Measurements from ENCODE around the gene PTPRE. TPM values are rescaled to one million over a fixed set of nuclear protein-coding genes. Genes with fewer than 3 reads are reported as not detected.

PTPRE gene
- total RNA-seq, 4 donors from 2014 or later = 17.4 to 23.0 (median 20.1) TPM

DNA sequence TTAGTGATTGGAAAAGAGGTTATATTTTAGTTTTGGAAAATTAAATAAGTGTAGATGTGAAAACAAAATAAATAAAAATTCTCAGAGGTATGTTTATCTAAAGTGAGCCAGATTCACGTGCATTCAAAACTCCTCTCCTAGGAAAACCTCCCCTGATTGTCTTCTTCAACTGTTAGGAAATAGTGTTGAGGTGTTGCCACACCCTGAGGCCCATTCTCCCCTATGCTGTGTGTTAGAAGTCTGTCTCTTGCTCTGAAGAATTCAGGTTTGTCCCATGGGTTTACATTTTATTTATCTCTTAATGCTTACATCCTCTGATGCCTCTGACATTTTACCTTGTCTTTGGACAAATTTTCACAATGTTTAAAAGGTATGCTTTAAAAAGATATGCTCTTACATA is 40.3 kb downstream of the PTPRE start:
- DNase-seq (ENCODE audit: low spot score in 2 of 2) = peak in 1 of 2 donors; percentile 9
- H3K4me3 ChIP-seq (ENCODE audit: low read depth, poor library complexity, severe bottlenecking) = no peak overlapping the region
- TF ChIP-seq, protein P1, sequence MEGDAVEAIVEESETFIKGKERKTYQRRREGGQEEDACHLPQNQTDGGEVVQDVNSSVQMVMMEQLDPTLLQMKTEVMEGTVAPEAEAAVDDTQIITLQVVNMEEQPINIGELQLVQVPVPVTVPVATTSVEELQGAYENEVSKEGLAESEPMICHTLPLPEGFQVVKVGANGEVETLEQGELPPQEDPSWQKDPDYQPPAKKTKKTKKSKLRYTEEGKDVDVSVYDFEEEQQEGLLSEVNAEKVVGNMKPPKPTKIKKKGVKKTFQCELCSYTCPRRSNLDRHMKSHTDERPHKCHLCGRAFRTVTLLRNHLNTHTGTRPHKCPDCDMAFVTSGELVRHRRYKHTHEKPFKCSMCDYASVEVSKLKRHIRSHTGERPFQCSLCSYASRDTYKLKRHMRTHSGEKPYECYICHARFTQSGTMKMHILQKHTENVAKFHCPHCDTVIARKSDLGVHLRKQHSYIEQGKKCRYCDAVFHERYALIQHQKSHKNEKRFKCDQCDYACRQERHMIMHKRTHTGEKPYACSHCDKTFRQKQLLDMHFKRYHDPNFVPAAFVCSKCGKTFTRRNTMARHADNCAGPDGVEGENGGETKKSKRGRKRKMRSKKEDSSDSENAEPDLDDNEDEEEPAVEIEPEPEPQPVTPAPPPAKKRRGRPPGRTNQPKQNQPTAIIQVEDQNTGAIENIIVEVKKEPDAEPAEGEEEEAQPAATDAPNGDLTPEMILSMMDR (IDR thresholded peaks at IDR 0.05) = no peak
- TF ChIP-seq POLR2A (IDR thresholded peaks at IDR 0.05) = no peak
- 56 to 59% methylated on average over 1 of the region's 1 CpG for WGBS, 2 donors
- intact Hi-C loops (cut with DNase I; ENCODE audit: low total_unique reads) = no loop called here

DNA sequence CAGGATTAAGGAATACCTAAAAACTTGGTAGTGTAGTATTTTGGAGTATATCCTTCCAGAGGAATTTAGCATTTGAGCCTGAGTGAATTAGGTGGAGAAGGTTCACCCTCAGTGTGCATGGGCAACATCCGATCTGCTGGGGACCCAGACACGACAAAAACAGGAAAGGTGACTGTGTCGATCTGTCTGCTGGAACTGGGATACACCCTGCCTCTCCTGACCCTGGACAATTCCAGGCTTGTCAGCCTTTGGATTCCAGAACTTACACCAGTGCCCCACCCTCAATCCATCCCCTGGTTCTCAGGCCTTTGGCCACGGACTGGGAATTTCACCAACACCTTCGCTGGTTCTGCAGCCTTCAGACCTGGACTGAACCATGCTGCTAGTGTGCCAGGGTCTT is 41.9 kb downstream of the PTPRE start:
- TF ChIP-seq, protein P1 (IDR thresholded peaks at IDR 0.05) = no peak
- no peak for TF ChIP-seq POLR2A (IDR thresholded peaks at IDR 0.05)
- WGBS, 2 donors = 38 to 58% methylated on average over 5 of the region's 5 CpGs
- DNase-seq (ENCODE audit: low spot score in 2 of 2) = no peak
- intact Hi-C loops (cut with DNase I; ENCODE audit: low total_unique reads) = no loop called here
- no peak overlapping the region for H3K4me3 ChIP-seq (ENCODE audit: low read depth, poor library complexity, severe bottlenecking)

DNA sequence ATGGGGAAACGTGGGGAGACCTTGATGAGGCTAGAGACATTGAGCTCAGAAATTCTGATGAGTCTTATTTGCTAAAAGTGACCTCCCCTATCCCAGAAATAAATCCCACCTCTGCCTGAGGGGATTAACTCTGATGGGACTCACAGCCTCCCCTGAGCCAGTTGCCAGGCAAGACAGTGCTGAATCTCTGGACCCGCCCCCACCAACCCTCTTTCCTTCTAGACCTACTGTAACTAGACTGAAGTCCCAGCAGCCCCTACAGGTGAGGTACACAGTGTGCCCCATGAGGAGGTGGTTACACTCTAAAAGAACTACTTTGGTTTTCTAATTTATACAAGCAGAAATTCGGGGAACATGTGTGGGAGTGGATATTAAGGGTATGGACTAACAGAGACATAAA is 42.9 kb downstream of the PTPRE start:
- DNase-seq (ENCODE audit: low spot score in 2 of 2) = no peak
- WGBS, 2 donors = 81 to 82% methylated on average over 3 of the region's 3 CpGs

DNA sequence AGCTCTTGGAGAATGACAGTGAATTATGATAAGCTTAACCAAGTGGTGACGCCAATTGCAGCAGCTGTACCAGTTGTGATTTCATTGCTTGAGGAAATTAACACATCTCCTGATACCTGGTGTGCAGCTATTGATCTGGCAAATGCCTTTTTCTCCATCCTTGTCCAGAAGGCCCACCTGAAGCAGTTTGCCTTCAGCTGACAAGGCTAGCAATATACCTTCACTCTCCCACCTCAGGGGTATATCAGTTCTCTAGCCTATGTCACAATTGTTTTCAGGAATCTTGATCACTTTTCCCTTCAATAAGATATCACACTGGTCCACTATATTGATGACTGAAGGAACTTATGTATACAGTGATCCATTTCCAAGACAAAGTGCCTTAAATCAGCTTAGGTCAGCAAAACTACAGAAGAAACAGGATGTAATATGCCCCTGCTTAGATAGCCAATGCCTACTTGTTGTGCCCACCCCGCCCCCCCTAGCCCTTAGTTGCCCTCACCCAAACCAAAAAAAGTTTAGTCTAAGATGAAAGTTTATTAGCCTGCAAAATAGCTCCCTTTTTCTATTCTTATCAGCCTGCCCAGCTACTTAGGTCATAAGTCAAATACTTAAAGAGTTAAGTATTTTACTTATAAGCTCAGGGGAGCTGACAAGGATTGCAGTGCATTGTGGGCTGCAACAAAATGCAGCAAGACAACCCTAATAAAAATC is 45.1 kb downstream of the PTPRE start:
- no peak overlapping the region for H3K4me3 ChIP-seq (ENCODE audit: low read depth, poor library complexity, severe bottlenecking)
- TF ChIP-seq POLR2A (IDR thresholded peaks at IDR 0.05) = no peak
- TF ChIP-seq, protein P1 (IDR thresholded peaks at IDR 0.05) = no peak
- 74 to 81% methylated on average over 2 of the region's 2 CpGs for WGBS, 2 donors
- intact Hi-C loops (cut with DNase I; ENCODE audit: low total_unique reads) = no loop called here
- peak in 1 of 2 donors; percentile 18 for DNase-seq (ENCODE audit: low spot score in 2 of 2)

More for the DNA sequence above, 42.9 kb downstream of the PTPRE start:
- H3K4me3 ChIP-seq (ENCODE audit: low read depth, poor library complexity, severe bottlenecking) = no peak overlapping the region
- TF ChIP-seq, protein P1 (IDR thresholded peaks at IDR 0.05) = no peak
- intact Hi-C loops (cut with DNase I; ENCODE audit: low total_unique reads) = no loop called here

DNA sequence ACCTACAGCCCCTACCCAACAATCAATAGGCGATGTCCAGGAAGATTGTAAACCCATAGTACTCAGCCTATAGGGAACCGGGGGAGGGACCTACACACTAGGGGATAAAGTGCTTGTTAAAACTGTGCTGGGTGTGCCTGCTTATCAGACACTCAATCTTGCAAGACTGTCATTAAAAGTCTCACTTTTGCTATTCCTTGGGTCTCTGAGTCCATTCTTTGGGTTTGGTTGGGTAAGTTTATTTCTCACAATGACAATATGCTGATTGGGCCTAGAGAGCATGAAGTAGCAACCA is 45.6 kb downstream of the PTPRE start:
- peak in 1 of 2 donors; percentile 4 for DNase-seq (ENCODE audit: low spot score in 2 of 2)
- no peak overlapping the region for H3K4me3 ChIP-seq (ENCODE audit: low read depth, poor library complexity, severe bottlenecking)
- intact Hi-C loops (cut with DNase I; ENCODE audit: low total_unique reads) = no loop called here
- WGBS, 2 donors = 64 to 70% methylated on average over 2 of the region's 2 CpGs
- TF ChIP-seq, protein P1 (IDR thresholded peaks at IDR 0.05) = no peak
- no peak for TF ChIP-seq POLR2A (IDR thresholded peaks at IDR 0.05)

DNA sequence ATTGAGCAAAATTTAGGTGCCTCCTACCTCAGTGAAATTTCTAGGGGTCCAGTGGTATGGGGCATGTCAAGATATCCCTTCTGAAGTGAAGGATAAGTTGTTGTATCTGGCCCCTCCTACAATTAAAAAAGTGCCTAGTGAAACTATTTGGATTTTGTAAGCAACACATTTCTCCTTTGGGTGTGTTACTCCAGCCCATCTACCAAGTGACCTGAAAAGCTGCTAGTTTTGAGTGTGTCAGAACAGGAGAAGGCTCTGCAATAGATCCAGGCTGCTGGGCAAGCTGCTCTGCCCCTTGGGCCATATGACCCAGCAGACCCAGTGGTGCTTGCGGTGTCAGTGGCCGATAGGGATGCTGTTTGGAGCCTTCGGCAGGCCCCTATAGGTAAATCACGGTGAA is 46.0 kb downstream of the PTPRE start:
- no peak overlapping the region for H3K4me3 ChIP-seq (ENCODE audit: low read depth, poor library complexity, severe bottlenecking)
- TF ChIP-seq, protein P1 (IDR thresholded peaks at IDR 0.05) = no peak
- TF ChIP-seq POLR2A (IDR thresholded peaks at IDR 0.05) = no peak
- DNase-seq (ENCODE audit: low spot score in 2 of 2) = peak in 1 of 2 donors; percentile 58
- WGBS, 2 donors = 90 to 96% methylated on average over 4 of the region's 4 CpGs
- intact Hi-C loops (cut with DNase I; ENCODE audit: low total_unique reads) = no loop called here

Measured in lower leg skin (tissue), 4 donors.